Cardiac fibroblast (primary cell): ENCODE results near the gene FHOD3.

Experiments
- DNase-seq, 2 donors: peaks; one replicate each; pipeline versions ENCODE4 v3.0.0 to v3.0.0-alpha.2; 2010; ENCODE audit warnings: low read depth in 2 of 2
- H3K4me3 ChIP-seq, 2 donors: replicated peaks in 1 of 2; 1 replicate in 1 of 2; 2 replicates in 1 of 2; pipeline ENCODE4 v1.5.1; 2011; ENCODE audit warnings: low read depth in 2 of 2, low read length in 2 of 2, mild to moderate bottlenecking in 2 of 2, moderate library complexity in 1 of 2
- CTCF ChIP-seq: IDR thresholded peaks from one replicate; pipeline ENCODE4 v1.5.1; 2011; ENCODE audit warnings: low read depth, mild to moderate bottlenecking, low read length, inconsistent platforms

The FHOD3 gene

DNA sequence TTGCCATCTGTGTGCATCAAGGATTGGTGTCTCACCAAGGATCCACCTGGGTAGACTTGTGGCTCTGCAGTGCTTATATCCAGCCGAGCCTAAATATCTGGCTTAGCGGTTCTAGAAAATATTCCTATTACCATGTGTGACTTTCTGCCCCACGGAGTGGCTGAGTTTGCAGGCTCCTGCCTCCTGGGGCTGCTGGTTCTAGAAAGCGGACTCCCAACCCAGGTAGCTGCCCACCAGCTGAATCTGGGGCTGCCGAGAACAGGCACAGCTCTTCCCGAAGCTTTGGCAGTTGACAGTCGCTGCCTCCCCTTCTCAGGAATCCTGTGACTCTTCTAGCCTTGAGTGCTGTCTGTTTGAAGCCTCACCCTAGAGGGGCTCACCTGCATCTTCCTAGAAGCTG, 426.7 kb downstream of the FHOD3 start:
- H3K4me3 ChIP-seq = no peak overlapping the region
- no peak for TF ChIP-seq CTCF
- DNase-seq = no peak

GRCh38 chr18:36724591-36725001, 427.1 kb downstream of the FHOD3 start:
- DNase-seq = peak in 1 of 2 donors; percentile 36
- TF ChIP-seq CTCF = no peak
- no peak overlapping the region for H3K4me3 ChIP-seq

DNA sequence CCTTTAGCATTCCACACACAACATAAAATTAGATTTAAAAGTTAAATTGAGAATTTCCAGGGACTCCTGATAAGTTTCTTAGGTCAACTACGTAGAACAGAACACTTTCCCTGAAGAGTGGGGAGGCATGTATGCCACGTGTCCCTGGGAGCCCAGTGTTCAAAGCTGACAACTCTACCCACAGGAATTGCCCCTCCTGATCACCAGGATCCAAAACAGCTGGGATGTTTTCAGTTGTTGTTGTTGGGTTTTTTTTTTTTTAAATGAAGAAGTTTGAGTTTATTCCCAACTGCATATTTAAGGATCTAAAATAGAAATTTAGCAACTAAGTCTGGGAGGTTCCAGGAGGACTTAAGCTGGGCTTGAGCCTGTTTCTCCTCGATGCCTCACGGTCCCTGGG, 430.8 kb downstream of the FHOD3 start:
- no peak for TF ChIP-seq CTCF
- no peak overlapping the region for H3K4me3 ChIP-seq
- DNase-seq = no peak

- TF ChIP-seq CTCF = no peak
- H3K4me3 ChIP-seq = no peak overlapping the region
- DNase-seq = no peak
Observed at GRCh38 chr18:36729197-36729596, 431.7 kb downstream of the FHOD3 start.

- TF ChIP-seq CTCF = no peak
- DNase-seq = no peak
- H3K4me3 ChIP-seq = no peak overlapping the region
Observed at GRCh38 chr18:36732264-36732663, 434.8 kb downstream of the FHOD3 start.

DNA sequence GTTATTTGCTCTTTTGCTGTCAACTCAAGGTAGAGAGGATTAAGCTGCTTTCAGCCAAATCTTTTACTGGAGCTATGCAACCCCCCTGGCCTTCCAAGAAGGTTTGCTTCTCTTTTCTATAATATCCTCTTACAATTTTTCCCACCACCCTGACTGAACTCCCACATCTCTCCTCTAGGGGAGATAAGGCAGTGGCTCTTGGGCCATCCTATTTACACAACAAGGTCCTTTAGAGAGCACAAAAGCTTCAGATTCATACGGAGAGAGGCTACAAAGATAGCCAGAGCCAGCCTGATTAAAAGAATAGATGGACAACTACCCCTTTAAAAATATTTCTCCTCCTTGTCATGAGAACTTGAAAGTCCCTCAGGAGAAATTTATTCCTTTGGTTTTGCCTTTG, 435.6 kb downstream of the FHOD3 start:
- peak; percentile 5 for TF ChIP-seq CTCF
- no peak for DNase-seq
- H3K4me3 ChIP-seq = no peak overlapping the region

DNA sequence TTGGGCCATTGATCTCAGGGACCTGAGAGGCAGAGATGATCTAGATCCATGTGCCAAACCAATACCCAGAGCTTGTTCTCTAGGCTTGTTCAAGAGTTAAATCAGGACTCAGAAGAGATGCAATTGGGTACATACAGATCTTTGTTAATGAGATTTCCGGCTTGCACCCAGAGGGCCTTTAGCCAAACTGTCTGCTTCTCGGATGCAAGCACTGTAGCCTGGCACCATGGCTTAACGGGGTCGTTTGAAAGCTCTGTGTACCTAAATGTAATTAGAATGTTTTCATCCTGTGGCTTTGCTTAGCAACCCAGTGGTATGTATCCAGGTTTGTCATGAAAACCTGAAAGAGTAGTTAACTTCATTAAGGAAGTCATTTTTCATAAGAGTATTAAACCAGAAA, 437.1 kb downstream of the FHOD3 start:
- TF ChIP-seq CTCF = no peak
- DNase-seq = no peak
- H3K4me3 ChIP-seq = no peak overlapping the region
